Omental fat pad (tissue), 4 donors: Measurements from ENCODE around the gene TSC22D4. TPM values are rescaled to one million over a fixed set of nuclear protein-coding genes. Genes with fewer than 3 reads are reported as not detected.
A peak's percentile ranks its signal among the peaks of the same experiment; 100 is the strongest.
"Not testable (repeated sequence)": the region's sequence is repeated elsewhere in the genome, so short reads cannot be mapped to it uniquely, and the experiment has no call there.

Experiments
- ATAC-seq: fragments of 150-250 bp; one replicate; pipeline ENCODE4 v1.9.1; 2016; ENCODE audit warnings: mild to moderate bottlenecking, moderate library complexity; ENCODE audit not compliant: low FRiP score
- DNase-seq: peaks from one replicate; pipeline ENCODE4 v3.0.0-alpha.2; 2019; ENCODE audit warnings: low spot score
- total RNA-seq, 4 donors: library from RNA; depleted of rRNA; stranded (reverse); fragments of >200 nt; gene quantifications; one replicate each; pipeline ENCODE4 v1.1.0, GENCODE V29; 2016
- TF ChIP-seq, protein P1 (sequence below), 3 donors: fragments of 450-650 bp; IDR thresholded peaks; one replicate each; pipeline ENCODE4 v1.5.1; 2016 to 2017; ENCODE audit warnings: antibody characterized with exemption in 3 of 3, mild to moderate bottlenecking in 3 of 3, moderate library complexity in 2 of 3

Gene TSC22D4
- total RNA-seq, result 10 to 100 TPM; 15.6 to 36.4 (median 21.4) TPM

DNA sequence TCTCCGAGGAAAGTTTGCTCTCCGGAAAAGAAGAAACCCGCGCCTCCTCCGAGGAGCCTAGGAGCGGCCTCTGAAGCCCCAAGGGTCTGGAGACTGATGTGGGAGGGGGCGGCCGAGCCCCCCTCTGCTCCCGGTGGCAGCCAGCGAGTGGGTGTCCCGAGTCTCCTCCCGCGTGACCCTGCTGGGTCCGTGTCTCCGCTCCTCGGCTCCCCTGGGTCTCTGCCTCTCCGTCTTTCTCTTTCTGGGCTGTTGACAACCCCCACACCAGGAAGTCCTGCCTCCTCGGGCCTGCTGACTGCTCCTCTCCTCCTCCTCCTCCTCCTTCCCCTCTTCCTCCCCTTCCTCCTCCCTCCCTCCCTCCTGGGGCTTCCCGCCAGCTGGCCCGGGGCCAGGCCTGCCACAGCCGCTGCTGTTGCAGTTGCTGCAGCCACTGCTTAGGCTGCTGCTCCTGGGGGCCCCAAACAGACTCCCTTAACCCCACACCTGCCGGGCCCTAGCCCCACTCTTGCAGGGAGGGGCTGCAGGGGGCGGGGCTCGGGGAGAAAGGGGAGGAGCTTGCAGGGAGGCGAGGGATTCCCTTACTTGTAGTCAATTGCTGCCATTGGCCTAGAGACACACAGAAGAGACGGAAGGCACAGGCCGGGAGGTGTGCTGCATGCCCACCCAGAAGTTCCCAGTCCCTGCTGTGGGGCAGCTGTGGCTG is at the start of gene TSC22D4:
TSC22D4 (minus strand) TSS at position 257 of the 703 bp plus-strand sequence. CDS start 1,176 bp downstream, outside the sequence.
- peak; percentile 79 for ATAC-seq
- DNase-seq, result peak; percentile 84
- TF ChIP-seq, protein P1, sequence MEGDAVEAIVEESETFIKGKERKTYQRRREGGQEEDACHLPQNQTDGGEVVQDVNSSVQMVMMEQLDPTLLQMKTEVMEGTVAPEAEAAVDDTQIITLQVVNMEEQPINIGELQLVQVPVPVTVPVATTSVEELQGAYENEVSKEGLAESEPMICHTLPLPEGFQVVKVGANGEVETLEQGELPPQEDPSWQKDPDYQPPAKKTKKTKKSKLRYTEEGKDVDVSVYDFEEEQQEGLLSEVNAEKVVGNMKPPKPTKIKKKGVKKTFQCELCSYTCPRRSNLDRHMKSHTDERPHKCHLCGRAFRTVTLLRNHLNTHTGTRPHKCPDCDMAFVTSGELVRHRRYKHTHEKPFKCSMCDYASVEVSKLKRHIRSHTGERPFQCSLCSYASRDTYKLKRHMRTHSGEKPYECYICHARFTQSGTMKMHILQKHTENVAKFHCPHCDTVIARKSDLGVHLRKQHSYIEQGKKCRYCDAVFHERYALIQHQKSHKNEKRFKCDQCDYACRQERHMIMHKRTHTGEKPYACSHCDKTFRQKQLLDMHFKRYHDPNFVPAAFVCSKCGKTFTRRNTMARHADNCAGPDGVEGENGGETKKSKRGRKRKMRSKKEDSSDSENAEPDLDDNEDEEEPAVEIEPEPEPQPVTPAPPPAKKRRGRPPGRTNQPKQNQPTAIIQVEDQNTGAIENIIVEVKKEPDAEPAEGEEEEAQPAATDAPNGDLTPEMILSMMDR (IDR thresholded peaks at IDR 0.05), result no peak

DNA sequence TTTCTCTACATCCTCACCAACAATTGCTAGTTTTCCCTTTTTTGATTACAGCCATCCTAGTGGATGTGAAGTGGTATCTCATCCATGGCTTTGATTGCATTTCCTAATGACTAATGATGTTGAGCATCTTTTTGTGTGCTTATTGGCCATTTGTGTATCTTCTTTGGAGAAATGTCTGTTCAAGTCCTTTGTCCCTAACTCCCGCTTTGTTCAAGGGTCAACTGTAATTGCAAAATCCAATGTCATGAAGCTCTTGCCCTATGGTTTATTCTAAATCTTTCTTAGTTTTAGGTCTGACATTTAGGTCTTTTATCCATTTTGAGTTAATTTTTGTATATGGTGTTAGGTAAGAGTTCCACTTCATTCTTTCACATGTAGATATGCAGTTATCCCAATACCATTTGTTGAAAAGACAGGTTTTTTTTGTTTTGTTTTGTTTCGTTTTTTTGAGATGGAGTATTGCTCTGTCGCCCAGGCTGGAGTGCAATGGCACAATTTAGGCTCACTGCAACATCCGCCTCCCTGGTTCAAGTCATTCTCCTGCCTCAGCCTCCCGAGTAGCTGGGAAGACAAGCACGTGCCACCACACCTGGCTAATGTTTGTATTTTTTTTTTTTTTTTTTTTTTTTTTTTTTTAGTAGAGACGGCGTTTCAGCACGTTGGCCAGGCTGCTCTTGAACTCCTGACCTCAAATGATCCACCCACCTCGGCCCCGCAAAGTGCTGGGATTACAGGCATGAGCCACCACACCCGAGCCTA is 49.3 kb upstream of the TSC22D4 start:
- ATAC-seq, DNase-seq: not testable (repeated sequence)

DNA sequence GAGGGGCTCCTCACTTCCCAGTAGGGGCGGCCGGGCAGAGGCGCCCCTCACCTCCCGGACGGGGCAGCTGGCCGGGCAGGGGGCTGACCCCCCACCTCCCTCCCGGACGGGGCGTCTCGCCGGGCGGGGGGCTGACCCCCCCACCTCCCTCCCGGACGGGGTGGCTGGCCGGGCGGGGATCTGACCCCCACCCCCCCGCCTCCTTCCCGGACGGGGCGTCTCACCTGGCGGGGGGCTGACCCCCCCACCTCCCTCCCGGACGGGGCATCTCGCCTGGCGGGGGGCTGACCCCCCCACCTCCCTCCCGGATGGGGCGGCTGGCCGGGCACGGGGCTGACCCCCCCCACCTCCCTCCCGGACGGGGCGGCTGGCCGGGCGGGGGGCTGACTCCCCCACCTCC is 44.2 kb upstream of the TSC22D4 start:
- DNase-seq, ATAC-seq: not testable (repeated sequence)

DNA sequence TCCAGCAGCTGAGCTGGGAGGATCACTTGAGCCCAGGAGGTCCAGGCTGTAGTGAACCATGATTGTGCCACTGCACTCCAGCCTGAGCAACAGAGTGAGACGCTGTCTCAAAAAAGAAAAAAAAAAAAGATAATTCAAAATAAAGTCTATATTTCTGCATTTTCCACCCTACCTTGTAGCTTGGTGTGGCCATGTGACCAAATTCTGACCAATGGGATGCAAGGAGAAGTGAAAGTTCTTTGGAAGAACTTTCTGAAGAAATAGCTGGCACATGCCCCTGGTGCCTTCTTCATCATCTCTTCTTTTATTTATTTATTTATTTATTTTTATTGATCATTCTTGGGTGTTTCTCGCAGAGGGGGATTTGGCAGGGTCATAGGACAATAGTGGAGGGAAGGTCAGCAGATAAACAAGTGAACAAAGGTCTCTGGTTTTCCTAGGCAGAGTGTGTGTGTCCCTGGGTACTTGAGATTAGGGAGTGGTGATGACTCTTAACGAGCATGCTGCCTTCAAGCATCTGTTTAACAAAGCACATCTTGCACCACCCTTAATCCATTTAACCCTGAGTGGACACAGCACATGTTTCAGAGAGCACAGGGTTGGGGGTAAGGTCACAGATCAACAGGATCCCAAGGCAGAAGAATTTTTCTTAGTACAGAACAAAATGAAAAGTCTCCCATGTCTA is 43.0 kb upstream of the TSC22D4 start:
- DNase-seq, ATAC-seq: not testable (repeated sequence)

DNA sequence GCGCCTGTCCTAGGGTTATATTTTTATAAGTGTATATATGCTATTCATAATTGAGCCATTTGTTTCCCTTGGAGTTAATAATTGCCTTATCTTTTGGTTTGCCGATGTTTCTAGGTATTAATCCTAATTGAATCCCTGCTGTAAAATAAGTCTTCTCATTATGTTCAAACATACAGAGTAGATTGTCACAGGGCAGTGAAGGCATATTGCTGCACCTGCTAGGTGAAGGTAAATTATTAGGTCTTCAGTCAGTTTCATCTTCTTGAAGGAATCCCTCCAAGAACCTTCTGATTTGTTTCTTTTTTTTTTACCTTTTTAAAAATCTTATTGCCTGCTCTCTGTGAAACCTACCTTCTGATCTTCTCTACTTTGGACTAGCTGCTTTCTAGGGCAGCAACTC is 42.1 kb upstream of the TSC22D4 start:
- DNase-seq (no peak), ATAC-seq (no peak)
- TF ChIP-seq, protein P1 (IDR thresholded peaks at IDR 0.05), result no peak

DNA sequence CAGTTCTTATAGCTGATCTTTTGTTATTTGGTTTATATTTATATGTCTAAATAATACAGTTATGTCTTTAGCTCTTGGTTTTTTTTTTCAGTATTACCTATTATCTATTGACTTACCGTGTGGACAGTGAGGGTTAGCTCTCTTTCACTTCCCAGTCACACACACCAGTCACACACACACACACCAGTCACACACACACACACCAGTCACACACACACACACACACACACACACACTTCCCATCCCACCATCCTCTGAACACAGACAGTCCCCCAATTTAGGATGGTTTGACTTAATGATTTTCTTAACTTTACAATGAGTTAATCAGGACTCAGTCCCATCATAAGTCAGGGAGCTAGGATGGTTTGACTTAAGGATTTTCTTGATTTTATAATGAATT is 41.1 kb upstream of the TSC22D4 start:
- ATAC-seq, result no peak
- no peak for DNase-seq
- TF ChIP-seq, protein P1 (IDR thresholded peaks at IDR 0.05), result no peak

DNA sequence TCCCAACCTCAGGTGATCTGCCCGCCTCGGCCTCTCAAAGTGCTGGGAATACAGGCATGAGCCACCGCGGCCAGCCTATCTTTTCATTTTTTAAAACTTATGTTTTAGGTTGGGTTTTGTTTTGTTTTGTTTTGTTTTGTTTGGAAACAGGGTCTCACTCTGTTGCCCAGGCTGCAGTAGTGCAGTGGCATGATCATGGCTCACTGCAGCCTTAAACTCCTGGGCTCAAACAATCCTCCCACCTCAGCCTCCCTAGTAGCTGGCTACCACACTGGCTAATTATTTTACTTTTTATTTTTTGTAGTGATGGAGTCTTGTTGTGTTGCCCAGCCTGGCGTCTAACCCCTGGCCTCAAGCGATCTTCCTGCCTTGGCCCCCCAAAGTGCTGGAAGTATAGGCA is 40.6 kb upstream of the TSC22D4 start:
- TF ChIP-seq, protein P1 (IDR thresholded peaks at IDR 0.05), result no peak
- ATAC-seq (no peak), DNase-seq (no peak)

DNA sequence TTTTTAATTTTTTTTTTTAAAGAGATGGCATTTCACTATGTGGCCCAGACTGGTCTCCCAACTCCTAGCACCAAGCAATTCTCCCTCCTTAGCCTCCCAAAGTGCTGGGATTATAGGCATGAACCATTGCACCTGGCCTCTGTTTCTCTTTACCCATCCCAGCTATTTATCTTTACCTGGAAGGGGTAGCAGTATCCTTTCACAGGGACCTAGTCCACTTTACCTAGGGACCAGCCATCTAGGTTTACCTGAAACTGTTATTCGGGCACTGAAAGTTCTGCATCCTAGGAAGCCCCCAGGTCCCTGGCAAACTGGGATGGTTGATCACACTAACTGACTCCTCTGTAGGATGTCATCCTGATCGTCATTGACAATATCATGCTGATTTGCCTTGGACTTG is 38.3 kb upstream of the TSC22D4 start:
- TF ChIP-seq, protein P1 (IDR thresholded peaks at IDR 0.05), result no peak
- no peak for ATAC-seq
- no peak for DNase-seq
